Fibroblast of villous mesenchyme (primary cell): ENCODE measurements around the gene PDE4A. TPM values are rescaled to one million over a fixed set of nuclear protein-coding genes. Genes with fewer than 3 reads are reported as not detected.

Experiments
- DNase-seq: peaks from one replicate; pipeline ENCODE4 v3.0.0-alpha.2; 2010; ENCODE audit warnings: low read depth
- H3K4me3 ChIP-seq: 2 replicates; pipeline ENCODE4 v1.5.1; 2011; ENCODE audit warnings: low read depth, mild to moderate bottlenecking, low read length
- total RNA-seq: library from RNA; depleted of rRNA; stranded (reverse); fragments of >200 nt; gene quantifications from 2 replicates; pipeline ENCODE4 v1.2.3, GENCODE V29; 2012
- TF ChIP-seq, protein P1 (sequence below): IDR thresholded peaks from 2 replicates; pipeline ENCODE4 v1.5.1; 2012; ENCODE audit warnings: low read depth, mild to moderate bottlenecking, low read length; ENCODE audit not compliant: insufficient read depth

Gene PDE4A
- total RNA-seq, 1 donor: 3.9 TPM

DNA sequence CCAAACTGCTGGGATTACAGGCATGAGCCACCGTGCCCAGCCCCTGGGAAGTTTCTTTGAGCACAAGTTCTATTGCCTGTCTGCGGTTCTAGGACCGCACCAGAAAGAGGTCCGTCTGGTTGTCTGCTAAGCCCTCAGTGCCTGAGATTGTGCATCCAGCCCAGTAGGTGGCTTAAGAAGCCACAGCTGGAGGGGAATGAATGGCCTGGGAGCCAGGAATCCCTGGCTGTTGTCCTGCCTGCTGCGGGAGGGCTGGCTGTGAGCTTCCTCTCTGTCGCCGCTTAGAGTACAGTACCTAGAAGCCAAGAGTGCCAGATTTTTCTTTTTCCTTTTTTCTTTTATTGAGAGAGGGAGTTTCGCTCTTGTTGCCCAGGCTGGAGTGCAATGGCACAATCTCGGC is 35.8 kb upstream of the PDE4A start:
- no peak for DNase-seq
- TF ChIP-seq, protein P1, sequence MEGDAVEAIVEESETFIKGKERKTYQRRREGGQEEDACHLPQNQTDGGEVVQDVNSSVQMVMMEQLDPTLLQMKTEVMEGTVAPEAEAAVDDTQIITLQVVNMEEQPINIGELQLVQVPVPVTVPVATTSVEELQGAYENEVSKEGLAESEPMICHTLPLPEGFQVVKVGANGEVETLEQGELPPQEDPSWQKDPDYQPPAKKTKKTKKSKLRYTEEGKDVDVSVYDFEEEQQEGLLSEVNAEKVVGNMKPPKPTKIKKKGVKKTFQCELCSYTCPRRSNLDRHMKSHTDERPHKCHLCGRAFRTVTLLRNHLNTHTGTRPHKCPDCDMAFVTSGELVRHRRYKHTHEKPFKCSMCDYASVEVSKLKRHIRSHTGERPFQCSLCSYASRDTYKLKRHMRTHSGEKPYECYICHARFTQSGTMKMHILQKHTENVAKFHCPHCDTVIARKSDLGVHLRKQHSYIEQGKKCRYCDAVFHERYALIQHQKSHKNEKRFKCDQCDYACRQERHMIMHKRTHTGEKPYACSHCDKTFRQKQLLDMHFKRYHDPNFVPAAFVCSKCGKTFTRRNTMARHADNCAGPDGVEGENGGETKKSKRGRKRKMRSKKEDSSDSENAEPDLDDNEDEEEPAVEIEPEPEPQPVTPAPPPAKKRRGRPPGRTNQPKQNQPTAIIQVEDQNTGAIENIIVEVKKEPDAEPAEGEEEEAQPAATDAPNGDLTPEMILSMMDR: peak; percentile 7
- H3K4me3 ChIP-seq: no peak overlapping the region

DNA sequence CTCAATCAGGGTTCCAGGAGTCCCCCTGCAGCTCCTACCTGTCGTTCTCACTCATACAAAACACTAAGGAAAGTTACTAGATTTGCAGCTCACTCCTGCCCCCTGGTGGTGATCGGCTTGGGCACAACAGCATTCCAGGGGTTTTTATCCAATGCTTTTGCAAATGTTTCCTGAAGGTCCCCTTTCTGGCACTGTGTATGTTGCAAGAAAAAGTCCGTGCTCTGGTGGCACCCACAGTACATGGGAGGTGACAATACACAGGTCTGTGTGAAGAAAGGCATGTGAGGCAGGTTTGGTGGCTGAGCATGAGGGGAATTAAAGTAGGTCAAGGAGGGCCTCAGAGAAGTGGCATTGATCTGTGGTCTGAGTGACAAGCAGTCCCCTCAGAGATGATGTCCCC is 31.4 kb upstream of the PDE4A start:
- peak; percentile 81 for DNase-seq
- TF ChIP-seq, protein P1: peak; percentile 94
- no peak overlapping the region for H3K4me3 ChIP-seq

DNA sequence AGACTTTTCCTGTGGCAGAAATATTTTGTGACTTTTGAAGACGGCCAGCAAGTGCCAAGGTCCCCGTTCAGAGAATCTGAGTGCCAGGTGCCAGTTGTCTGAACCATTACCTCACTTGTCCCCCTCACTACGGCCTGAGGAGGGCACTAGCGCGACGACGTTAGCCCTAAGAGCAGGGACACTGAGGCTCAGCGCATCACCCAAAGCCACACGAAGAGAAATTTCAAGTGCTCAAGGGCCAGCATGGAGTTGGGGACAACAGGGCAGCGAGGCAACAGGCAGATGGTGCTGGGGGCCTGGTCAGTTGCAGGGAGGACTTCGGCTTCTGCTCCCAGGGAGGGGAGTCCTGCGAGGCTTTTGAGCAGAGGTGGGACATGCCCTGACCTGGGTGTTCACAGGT is 30.5 kb upstream of the PDE4A start:
- TF ChIP-seq, protein P1: peak; percentile 19
- DNase-seq: no peak
- no peak overlapping the region for H3K4me3 ChIP-seq

DNA sequence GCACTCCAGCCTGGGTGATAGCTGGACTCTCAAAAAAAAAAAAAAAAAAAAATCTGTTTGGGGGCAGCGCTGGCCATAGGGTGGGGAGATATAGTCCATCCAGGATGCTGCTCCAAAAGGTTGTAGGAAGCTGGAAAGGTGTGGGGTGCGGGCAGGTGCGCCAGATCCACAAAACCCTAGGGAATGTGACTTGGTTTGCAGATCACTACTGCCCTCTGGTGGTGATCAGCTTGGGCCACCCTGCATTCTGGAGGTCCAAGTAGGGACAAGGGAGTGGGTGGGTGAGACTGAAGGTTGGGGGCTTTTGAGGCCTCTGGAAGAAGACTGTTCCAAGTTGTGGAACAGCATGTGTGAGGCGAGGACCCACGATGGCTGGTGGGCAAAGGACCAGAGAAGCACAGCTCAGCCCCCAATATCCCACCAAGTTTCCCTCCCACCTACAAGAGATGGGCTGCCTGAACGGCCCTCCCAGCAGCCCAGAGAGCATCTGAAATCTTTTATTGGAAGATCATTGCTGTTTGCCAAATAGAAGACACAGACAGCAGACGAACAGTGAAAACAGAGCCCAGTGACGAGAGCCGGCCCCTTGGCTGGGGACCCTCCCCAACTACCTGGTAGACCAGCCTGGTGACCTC is 29.6 kb upstream of the PDE4A start:
- DNase-seq: peak; percentile 78
- TF ChIP-seq, protein P1: peak; percentile 93
- no peak overlapping the region for H3K4me3 ChIP-seq

DNA sequence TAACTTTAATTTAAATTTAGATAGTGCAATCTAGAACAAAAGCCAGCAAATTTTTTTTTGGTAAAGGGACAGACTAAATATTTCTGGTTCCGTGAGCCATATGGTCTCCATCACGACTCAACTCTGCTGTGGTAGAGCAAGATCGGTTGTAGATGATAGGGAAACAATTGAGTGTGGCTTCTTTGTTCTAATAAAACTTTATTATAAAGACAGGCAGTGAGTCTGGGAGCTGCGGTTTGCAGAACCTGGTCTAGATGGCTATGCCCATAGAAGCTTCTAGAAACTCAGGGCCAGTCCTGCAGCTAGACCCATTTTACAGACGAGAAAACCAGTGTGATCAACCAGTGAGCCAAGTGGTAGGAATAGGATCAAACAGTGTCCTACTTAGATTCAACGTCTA is 28.2 kb upstream of the PDE4A start:
- DNase-seq: no peak
- no peak overlapping the region for H3K4me3 ChIP-seq
- TF ChIP-seq, protein P1: no peak

DNA sequence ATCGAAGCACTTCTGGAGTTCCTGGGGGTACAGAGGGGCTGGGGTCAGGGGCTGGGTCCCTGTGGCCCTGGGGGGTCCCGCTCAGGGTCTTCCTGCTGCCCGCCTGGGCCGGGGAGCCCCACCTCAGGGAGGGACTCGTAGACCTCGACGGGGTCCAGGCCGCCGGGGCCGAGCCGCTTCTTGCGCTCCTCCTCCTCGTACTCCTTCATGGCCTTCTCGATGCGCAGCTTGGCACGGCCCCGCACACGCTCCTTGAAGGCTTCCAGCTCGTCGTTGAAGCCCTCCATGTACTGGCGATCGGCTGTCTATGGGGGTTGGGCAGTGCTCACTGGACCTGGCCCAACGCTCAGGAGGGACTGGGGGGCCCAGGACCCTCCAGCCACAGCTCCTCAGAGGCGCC is 27.2 kb upstream of the PDE4A start:
- TF ChIP-seq, protein P1: no peak
- DNase-seq: no peak
- no peak overlapping the region for H3K4me3 ChIP-seq

DNA sequence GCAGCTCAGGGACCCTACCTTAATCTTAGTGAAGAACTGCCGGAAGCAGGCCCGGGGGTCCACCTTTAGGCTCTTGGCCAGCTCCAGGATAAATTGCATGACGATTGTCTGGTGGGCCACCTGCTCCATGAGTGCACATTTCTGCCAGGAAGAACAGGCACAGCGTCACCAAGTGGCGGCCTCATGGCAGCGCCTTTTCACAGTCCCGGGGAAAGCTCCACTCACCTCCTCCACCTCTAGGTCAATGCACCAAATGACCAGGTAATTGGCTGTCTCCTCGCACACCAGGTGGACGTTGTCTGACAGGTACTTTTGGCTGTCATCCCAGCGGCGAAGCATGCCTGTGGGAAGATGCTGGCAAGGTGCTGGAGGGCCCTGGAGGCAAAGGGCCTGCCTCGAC is 25.3 kb upstream of the PDE4A start:
- DNase-seq: no peak
- no peak overlapping the region for H3K4me3 ChIP-seq
- TF ChIP-seq, protein P1: no peak
